Osteoblast (primary cell): ENCODE results near the gene MAPK7. TPM values are rescaled to one million over a fixed set of nuclear protein-coding genes. Genes with fewer than 3 reads are reported as not detected.

Experiments
- DNase-seq: peaks from one replicate; pipeline ENCODE4 v3.0.0; 2011; ENCODE audit warnings: low spot score, mixed read lengths; ENCODE audit not compliant: insufficient read length; ENCODE audit errors: missing footprints
- H2AFZ ChIP-seq: 2 replicates; pipeline ENCODE4 v1.6.0; 2011; ENCODE audit warnings: mild to moderate bottlenecking, low read length
- H3K27ac ChIP-seq: 2 replicates; pipeline ENCODE4 v1.5.1; 2011; ENCODE audit warnings: mild to moderate bottlenecking, low read depth, low read length, moderate library complexity
- H3K27me3 ChIP-seq: 2 replicates; pipeline ENCODE4 v1.6.0; 2012; ENCODE audit warnings: mild to moderate bottlenecking, control low read depth, inconsistent platforms, low read length, moderate library complexity; ENCODE audit not compliant: insufficient read depth
- H3K36me3 ChIP-seq: 2 replicates; pipeline ENCODE4 v1.5.1; 2011; ENCODE audit warnings: mild to moderate bottlenecking, low read length, control low read depth, moderate library complexity; ENCODE audit not compliant: insufficient read depth
- H3K4me1 ChIP-seq: 2 replicates; pipeline ENCODE4 v1.5.1; 2011; ENCODE audit warnings: mild to moderate bottlenecking, low read length, control low read depth, moderate library complexity; ENCODE audit not compliant: insufficient read depth
- H3K4me2 ChIP-seq: 2 replicates; pipeline ENCODE4 v1.6.0; 2011; ENCODE audit warnings: mild to moderate bottlenecking, low read length; ENCODE audit not compliant: insufficient read depth
- H3K4me3 ChIP-seq: fragments of 200-600 bp; sonication (generic); 3 replicates; pipeline ENCODE4 v1.5.1; 2012; ENCODE audit warnings: mild to moderate bottlenecking, low read length, inconsistent platforms; ENCODE audit not compliant: insufficient read depth
- H3K79me2 ChIP-seq: 2 replicates; pipeline ENCODE4 v1.6.0; 2012; ENCODE audit warnings: mild to moderate bottlenecking, low read length, control low read depth, inconsistent platforms; ENCODE audit not compliant: insufficient read depth
- H3K9me3 ChIP-seq: 2 replicates; pipeline ENCODE4 v1.5.1; 2011; ENCODE audit warnings: low read depth, low read length, control low read depth
- H4K20me1 ChIP-seq: 2 replicates; pipeline ENCODE4 v1.6.0; 2012; ENCODE audit warnings: mild to moderate bottlenecking, low read length, control low read depth; ENCODE audit not compliant: insufficient read depth
- CTCF ChIP-seq: IDR thresholded peaks from 2 replicates; pipeline ENCODE4 v1.5.1; 2011; ENCODE audit warnings: mild to moderate bottlenecking, low read depth, low read length, moderate library complexity; ENCODE audit errors: extremely low read depth
- total RNA-seq: library from RNA; depleted of rRNA; stranded (reverse); fragments of >200 nt; gene quantifications from 2 replicates; pipeline ENCODE4 v1.2.3, GENCODE V29; 2012

Gene MAPK7
- total RNA-seq, 1 donor, result 12.7 TPM

DNA sequence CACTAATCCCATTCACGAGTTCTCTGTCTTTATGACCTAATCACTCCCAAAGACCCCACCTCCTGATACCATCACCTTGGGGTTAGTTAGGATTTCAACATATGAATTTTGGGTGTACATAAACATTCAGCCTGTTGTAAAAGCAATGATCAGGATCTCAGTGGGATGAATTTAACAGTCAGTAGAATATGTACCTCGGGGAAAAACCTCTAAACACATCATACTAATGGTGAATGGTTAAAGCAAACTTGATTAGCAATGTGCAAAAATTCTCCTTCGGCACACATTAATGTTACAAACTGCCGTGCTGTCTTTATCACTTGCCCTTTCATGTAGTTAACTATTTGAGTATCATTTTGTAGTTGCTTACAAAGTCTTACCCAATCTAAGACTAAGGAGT lies 42.9 kb downstream of the MAPK7 start:
- Histone ChIP-seq H3K9me3 (no peaks in the 10 kb centered on the region), H3K4me3 (no peak overlapping the region), H3K27ac (no peak overlapping the region), H3K36me3 (no peaks in the 10 kb centered on the region), H2AFZ (no peak overlapping the region), H3K4me1 (peaks cover 16% of the 10 kb centered on the region), H4K20me1 (no peaks in the 10 kb centered on the region), H3K27me3 (no peaks in the 10 kb centered on the region), H3K4me2 (no peak overlapping the region), H3K79me2 (no peaks in the 10 kb centered on the region)
- DNase-seq, result no peak
- TF ChIP-seq CTCF, result no peak

DNA sequence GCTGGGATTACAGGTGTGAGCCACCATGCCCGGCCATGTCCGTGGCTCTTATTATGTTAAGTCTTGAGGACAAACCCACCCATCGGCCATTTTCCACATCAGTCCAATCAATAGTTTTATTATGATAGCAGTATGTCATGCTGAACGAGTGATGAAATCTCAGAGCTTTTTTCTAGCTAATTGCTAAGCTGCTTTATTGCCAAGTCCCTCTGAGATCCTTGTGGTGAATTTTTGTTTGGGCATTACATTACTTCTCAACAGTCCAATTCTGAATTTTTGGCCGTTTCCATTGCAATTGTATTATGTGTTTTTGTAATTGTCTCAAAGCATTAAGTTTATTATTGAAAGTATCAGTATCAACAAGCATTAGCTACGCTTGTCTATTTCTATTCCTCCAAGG lies 43.6 kb downstream of the MAPK7 start:
- no peaks in the 10 kb centered on the region for H3K36me3 ChIP-seq
- peaks cover 16% of the 10 kb centered on the region for H3K4me1 ChIP-seq
- H4K20me1 ChIP-seq, result no peaks in the 10 kb centered on the region
- no peaks in the 10 kb centered on the region for H3K79me2 ChIP-seq
- H3K9me3 ChIP-seq, result no peaks in the 10 kb centered on the region
- no peak overlapping the region for H3K4me2 ChIP-seq
- no peak overlapping the region for H2AFZ ChIP-seq
- H3K4me3 ChIP-seq, result no peak overlapping the region
- no peaks in the 10 kb centered on the region for H3K27me3 ChIP-seq
- no peak for DNase-seq
- no peak for TF ChIP-seq CTCF
- H3K27ac ChIP-seq, result no peak overlapping the region

GRCh38 chr17:19424934-19425868 lies 46.9 kb downstream of the MAPK7 start:
- DNase-seq, result peak; percentile 49
- H3K9me3 ChIP-seq, result no peaks in the 10 kb centered on the region
- H2AFZ ChIP-seq, result no peak overlapping the region
- H4K20me1 ChIP-seq, result no peaks in the 10 kb centered on the region
- TF ChIP-seq CTCF, result no peak
- no peaks in the 10 kb centered on the region for H3K36me3 ChIP-seq
- H3K27ac ChIP-seq, result no peak overlapping the region
- no peaks in the 10 kb centered on the region for H3K4me1 ChIP-seq
- no peak overlapping the region for H3K4me2 ChIP-seq
- no peak overlapping the region for H3K4me3 ChIP-seq
- H3K27me3 ChIP-seq, result no peaks in the 10 kb centered on the region
- no peaks in the 10 kb centered on the region for H3K79me2 ChIP-seq

GRCh38 chr17:19426631-19427030 lies 48.3 kb downstream of the MAPK7 start:
- no peaks in the 10 kb centered on the region for H4K20me1 ChIP-seq
- H3K9me3 ChIP-seq, result no peaks in the 10 kb centered on the region
- H3K79me2 ChIP-seq, result no peaks in the 10 kb centered on the region
- H2AFZ ChIP-seq, result no peak overlapping the region
- no peak overlapping the region for H3K27ac ChIP-seq
- H3K27me3 ChIP-seq, result no peaks in the 10 kb centered on the region
- no peak for DNase-seq
- H3K4me3 ChIP-seq, result no peak overlapping the region
- no peak for TF ChIP-seq CTCF
- no peaks in the 10 kb centered on the region for H3K36me3 ChIP-seq
- H3K4me1 ChIP-seq, result no peaks in the 10 kb centered on the region
- no peak overlapping the region for H3K4me2 ChIP-seq
